Neural progenitor cell (in vitro differentiated cells): ENCODE data around the gene FER.

ENCODE experiments used
- CTCF ChIP-seq: fragments of 200-600 bp; sonication (generic); IDR thresholded peaks from 2 replicates; pipeline ENCODE4 v1.5.1; 2017; ENCODE audit warnings: antibody characterized with exemption, mild to moderate bottlenecking
- EZH2 ChIP-seq: fragments of 200-600 bp; sonication (generic); IDR thresholded peaks from 2 replicates; pipeline ENCODE4 v1.6.1; 2017; ENCODE audit warnings: antibody characterized with exemption, mild to moderate bottlenecking, moderate library complexity
- EZH2phosphoT487 ChIP-seq: fragments of 200-600 bp; sonication (generic); IDR thresholded peaks from 2 replicates; pipeline ENCODE4 v1.6.1; 2017; ENCODE audit warnings: antibody characterized with exemption

- TF ChIP-seq CTCF (no peak), EZH2 (no peak), EZH2phosphoT487 (no peak)
Measured at GRCh38 chr5:109027983-109028607, 280.4 kb downstream of the FER start.
